ENCODE results near the gene SLAMF1. TPM values are rescaled to one million over a fixed set of nuclear protein-coding genes. Genes with fewer than 3 reads are reported as not detected.

Gene SLAMF1
- total RNA-seq, 1 donor from 2014 or later, result not detected

GRCh38 chr1:160647329-160647720 is 481 bp upstream of the SLAMF1 start:
- H3K9me3 ChIP-seq (ENCODE audit: insufficient read depth, low read depth, low read length), result no peaks in the 10 kb centered on the region
- H3K4me1 Mint-ChIP-seq (ENCODE audit: low read depth, unreplicated experiment), result peaks cover 14% of the 10 kb centered on the region
- H3K27me3 Mint-ChIP-seq (ENCODE audit: low read depth, unreplicated experiment), result peaks cover 16% of the 10 kb centered on the region
- H3K27me3 ChIP-seq (ENCODE audit: insufficient read depth, low read length), result no peaks in the 10 kb centered on the region
- H3K36me3 ChIP-seq (ENCODE audit: insufficient read depth, low read length), result no peaks in the 10 kb centered on the region
- H4K20me1 ChIP-seq (ENCODE audit: insufficient read depth, low read length), result no peaks in the 10 kb centered on the region
- no peak overlapping the region for H2AFZ ChIP-seq (ENCODE audit: low read depth, low read length)
- FAIRE-seq, result no peak
- H3K9me3 Mint-ChIP-seq (ENCODE audit: unreplicated experiment), result no peaks in the 10 kb centered on the region
- no peak overlapping the region for H3K27ac ChIP-seq (ENCODE audit: low read depth, low read length)
- no peak overlapping the region for H3K9ac ChIP-seq (ENCODE audit: low read length)
- H3K4me1 ChIP-seq (ENCODE audit: insufficient read depth, low read length), result no peaks in the 10 kb centered on the region
- no peak overlapping the region for H3K4me3 Mint-ChIP-seq (ENCODE audit: unreplicated experiment)
- H3K79me2 ChIP-seq (ENCODE audit: insufficient read depth, low read length), result no peaks in the 10 kb centered on the region
- DNase-seq (ENCODE audit: low read depth), result no peak
- H3K4me2 ChIP-seq (ENCODE audit: low read length), result no peak overlapping the region
- H3K36me3 Mint-ChIP-seq (ENCODE audit: low read depth, unreplicated experiment), result no peaks in the 10 kb centered on the region
- no peak overlapping the region for H3K27ac Mint-ChIP-seq (ENCODE audit: unreplicated experiment)
- no peak overlapping the region for H3K4me3 ChIP-seq (ENCODE audit: insufficient read depth, low read depth, low read length)
- TF ChIP-seq CTCF (IDR thresholded peaks at IDR 0.05; ENCODE audit: insufficient read depth, low read depth, low read length), result no peak
- no peak for TF ChIP-seq EZH2 (IDR thresholded peaks at IDR 0.05; ENCODE audit: insufficient read depth, low read length)

DNA sequence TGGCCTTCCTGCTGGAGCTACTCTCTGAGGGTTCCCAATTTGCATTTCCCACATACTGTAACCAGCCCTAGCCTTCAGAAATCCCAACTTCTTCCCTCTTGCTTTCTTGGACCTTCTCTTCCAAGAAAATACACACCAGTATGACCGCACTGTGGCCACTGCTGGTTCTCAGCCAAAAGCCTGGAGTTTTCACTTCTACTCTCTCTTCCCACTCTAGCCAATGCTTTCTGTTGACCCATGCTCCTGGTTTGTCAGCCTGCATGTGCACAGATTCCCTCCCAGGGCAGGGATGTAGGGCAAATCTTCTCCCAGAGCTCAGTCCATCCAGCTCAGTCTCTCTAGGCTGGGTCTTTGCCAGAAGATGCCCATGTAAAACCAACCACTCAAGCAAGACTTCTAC is 664 bp downstream of the SLAMF1 start:
- Histone ChIP-seq H3K9me3 (ENCODE audit: insufficient read depth, low read depth, low read length) (no peaks in the 10 kb centered on the region), H3K9ac (ENCODE audit: low read length) (no peak overlapping the region), H4K20me1 (ENCODE audit: insufficient read depth, low read length) (no peaks in the 10 kb centered on the region), H3K4me1 (ENCODE audit: insufficient read depth, low read length) (no peaks in the 10 kb centered on the region), H3K27ac (ENCODE audit: low read depth, low read length) (no peak overlapping the region), H3K4me3 (ENCODE audit: insufficient read depth, low read depth, low read length) (no peak overlapping the region), H2AFZ (ENCODE audit: low read depth, low read length) (no peak overlapping the region), H3K27me3 (ENCODE audit: insufficient read depth, low read length) (no peaks in the 10 kb centered on the region), H3K36me3 (ENCODE audit: insufficient read depth, low read length) (no peaks in the 10 kb centered on the region), H3K4me2 (ENCODE audit: low read length) (no peak overlapping the region), H3K79me2 (ENCODE audit: insufficient read depth, low read length) (no peaks in the 10 kb centered on the region)
- Mint-ChIP-seq H3K27ac (ENCODE audit: unreplicated experiment) (no peak overlapping the region), H3K36me3 (ENCODE audit: low read depth, unreplicated experiment) (no peaks in the 10 kb centered on the region), H3K4me1 (ENCODE audit: low read depth, unreplicated experiment) (peaks cover 6% of the 10 kb centered on the region), H3K4me3 (ENCODE audit: unreplicated experiment) (no peak overlapping the region), H3K27me3 (ENCODE audit: low read depth, unreplicated experiment) (peaks cover 16% of the 10 kb centered on the region), H3K9me3 (ENCODE audit: unreplicated experiment) (no peaks in the 10 kb centered on the region)
- no peak for FAIRE-seq
- no peak for DNase-seq (ENCODE audit: low read depth)
- TF ChIP-seq EZH2 (IDR thresholded peaks at IDR 0.05; ENCODE audit: insufficient read depth, low read length) (no peak), CTCF (IDR thresholded peaks at IDR 0.05; ENCODE audit: insufficient read depth, low read depth, low read length) (no peak)

- H3K9me3 Mint-ChIP-seq (ENCODE audit: unreplicated experiment), result no peaks in the 10 kb centered on the region
- H3K9me3 ChIP-seq (ENCODE audit: insufficient read depth, low read depth, low read length), result no peaks in the 10 kb centered on the region
- no peaks in the 10 kb centered on the region for H3K27me3 ChIP-seq (ENCODE audit: insufficient read depth, low read length)
- no peak overlapping the region for H3K27ac Mint-ChIP-seq (ENCODE audit: unreplicated experiment)
- H3K4me3 ChIP-seq (ENCODE audit: insufficient read depth, low read depth, low read length), result no peak overlapping the region
- H3K4me1 Mint-ChIP-seq (ENCODE audit: low read depth, unreplicated experiment), result peaks cover 4% of the 10 kb centered on the region
- no peaks in the 10 kb centered on the region for H4K20me1 ChIP-seq (ENCODE audit: insufficient read depth, low read length)
- no peaks in the 10 kb centered on the region for H3K4me1 ChIP-seq (ENCODE audit: insufficient read depth, low read length)
- H2AFZ ChIP-seq (ENCODE audit: low read depth, low read length), result no peak overlapping the region
- FAIRE-seq (no peak), DNase-seq (ENCODE audit: low read depth) (no peak)
- H3K4me3 Mint-ChIP-seq (ENCODE audit: unreplicated experiment), result no peak overlapping the region
- no peaks in the 10 kb centered on the region for H3K36me3 Mint-ChIP-seq (ENCODE audit: low read depth, unreplicated experiment)
- H3K36me3 ChIP-seq (ENCODE audit: insufficient read depth, low read length), result no peaks in the 10 kb centered on the region
- H3K9ac ChIP-seq (ENCODE audit: low read length), result no peak overlapping the region
- H3K79me2 ChIP-seq (ENCODE audit: insufficient read depth, low read length), result no peaks in the 10 kb centered on the region
- H3K27me3 Mint-ChIP-seq (ENCODE audit: low read depth, unreplicated experiment), result peaks cover 16% of the 10 kb centered on the region
- no peak overlapping the region for H3K27ac ChIP-seq (ENCODE audit: low read depth, low read length)
- no peak for TF ChIP-seq CTCF (IDR thresholded peaks at IDR 0.05; ENCODE audit: insufficient read depth, low read depth, low read length)
- no peak for TF ChIP-seq EZH2 (IDR thresholded peaks at IDR 0.05; ENCODE audit: insufficient read depth, low read length)
- no peak overlapping the region for H3K4me2 ChIP-seq (ENCODE audit: low read length)
Measured at GRCh38 chr1:160645386-160646130, 1.3 kb downstream of the SLAMF1 start.
